ENCODE data around the gene SNAI3.

DNA sequence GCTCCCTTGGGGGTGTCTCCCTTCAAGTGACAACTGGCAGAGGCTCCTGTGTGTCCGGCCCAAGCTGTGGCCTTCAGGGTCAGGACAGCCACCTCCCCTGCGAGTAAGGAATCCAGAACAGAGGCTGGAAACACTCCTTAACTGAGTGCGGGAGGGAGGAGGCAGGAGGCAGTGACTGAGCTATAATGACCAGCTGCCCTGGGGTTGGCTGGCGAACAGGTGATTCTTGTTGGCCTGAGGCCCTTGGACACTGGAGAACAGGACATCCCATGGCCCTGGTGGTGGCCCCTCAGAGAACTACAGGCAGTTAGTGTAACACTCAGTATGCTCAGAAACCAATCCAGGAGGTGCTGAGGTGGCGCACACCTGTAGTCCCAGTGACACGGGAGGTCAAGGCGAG is 9.4 kb upstream of the SNAI3 start:
- TF ChIP-seq REST (IDR thresholded peaks at IDR 0.05; ENCODE audit: insufficient read depth in 1 of 2, low read depth in 2 of 2, low read length in 2 of 2) = no peak
- no peak for TF ChIP-seq POLR2AphosphoS5 (IDR thresholded peaks at IDR 0.05; ENCODE audit: low read depth, low read length)
- no peak for TF ChIP-seq TAF1 (IDR thresholded peaks at IDR 0.05; ENCODE audit: borderline replicate concordance, insufficient read depth, low read length)
- TF ChIP-seq SIN3A (IDR thresholded peaks at IDR 0.05; ENCODE audit: borderline replicate concordance, insufficient read depth, low read length) = no peak
- TF ChIP-seq FOXP2 (optimal IDR thresholded peaks at IDR 0.05; ENCODE audit: borderline replicate concordance, extremely low read depth, extremely low read length, insufficient read depth) = no peak

Data from PFSK-1 (cell line).